Pulmonary artery endothelial cell (primary cell): ENCODE results near the gene EHBP1. TPM values are rescaled to one million over a fixed set of nuclear protein-coding genes. Genes with fewer than 3 reads are reported as not detected.

Experiments
- DNase-seq: peaks from one replicate; pipeline ENCODE4 v3.0.0-alpha.2; 2011; ENCODE audit warnings: low read depth, low spot score
- total RNA-seq: library from RNA; depleted of rRNA; stranded (reverse); fragments of >200 nt; gene quantifications from 2 replicates; pipeline ENCODE4 v1.2.3, GENCODE V29; 2014

Gene EHBP1
- total RNA-seq, 1 donor from 2014 or later: 22.2 TPM

DNA sequence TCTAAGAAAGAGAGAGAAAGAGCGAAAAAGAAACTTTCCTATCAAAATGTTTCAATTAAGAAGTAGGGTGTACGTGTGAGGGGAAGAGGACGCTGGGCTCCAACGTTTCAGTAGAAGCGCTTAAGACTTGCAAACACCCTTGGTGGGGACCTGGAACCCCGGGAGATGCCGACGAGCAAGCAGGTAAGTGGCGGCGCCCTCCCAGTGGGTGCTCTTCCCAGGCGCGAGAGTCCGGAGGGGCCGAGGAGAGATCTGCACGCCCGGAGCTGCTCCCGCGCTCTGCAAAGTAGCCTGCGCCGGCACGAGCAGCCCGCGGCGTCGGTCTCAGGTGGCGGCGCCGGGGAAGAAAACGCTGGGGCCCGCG lies 344.4 kb downstream of the EHBP1 start:
- DNase-seq: no peak

DNA sequence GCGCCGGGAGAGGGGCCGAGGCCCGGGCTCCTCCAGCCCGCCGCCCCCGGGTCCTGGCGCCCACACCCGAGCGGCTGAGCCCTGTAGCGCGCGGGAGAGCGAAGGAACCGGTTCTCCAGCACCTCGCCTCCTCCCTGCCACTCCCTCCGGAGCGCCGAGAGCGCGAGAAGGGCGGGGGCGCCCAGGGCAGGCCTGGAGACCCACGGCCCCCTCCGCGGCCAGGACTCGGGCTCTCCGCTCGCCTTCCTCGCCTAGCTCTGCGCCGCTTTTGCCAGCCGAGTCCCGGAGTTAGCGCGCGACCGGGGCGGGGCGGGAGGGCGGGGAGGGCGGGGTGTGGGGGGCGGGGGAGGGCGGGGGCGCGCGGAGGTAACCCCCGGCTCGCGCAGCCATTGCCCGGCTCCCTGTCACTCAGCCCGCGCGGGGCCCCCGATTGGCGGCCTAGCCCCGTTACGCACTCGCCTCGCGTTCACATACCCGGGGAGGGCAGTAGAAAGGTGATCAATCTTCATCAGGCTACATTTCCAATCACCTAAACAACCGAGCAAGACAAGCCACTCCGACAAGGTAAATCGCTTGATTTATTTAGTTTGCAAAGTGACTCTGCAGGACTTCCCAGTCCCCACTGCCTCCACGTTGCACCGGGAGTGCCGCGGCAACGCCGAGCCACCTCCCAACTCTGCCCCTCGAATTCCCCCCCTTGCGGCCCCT lies 345.0 kb downstream of the EHBP1 start, which contains the start of gene OTX1:
OTX1 (plus strand) TSS at position 497 of the 708 bp plus-strand sequence. CDS start 2,161 bp downstream, outside the sequence.
- peak; percentile 13 for DNase-seq

- no peak for DNase-seq
Observed at GRCh38 chr2:63051042-63051794, 345.7 kb downstream of the EHBP1 start.

- no peak for DNase-seq
Observed at GRCh38 chr2:63051795-63052333, 346.4 kb downstream of the EHBP1 start.

GRCh38 chr2:63052411-63053080 lies 347.0 kb downstream of the EHBP1 start:
- DNase-seq: no peak

DNA sequence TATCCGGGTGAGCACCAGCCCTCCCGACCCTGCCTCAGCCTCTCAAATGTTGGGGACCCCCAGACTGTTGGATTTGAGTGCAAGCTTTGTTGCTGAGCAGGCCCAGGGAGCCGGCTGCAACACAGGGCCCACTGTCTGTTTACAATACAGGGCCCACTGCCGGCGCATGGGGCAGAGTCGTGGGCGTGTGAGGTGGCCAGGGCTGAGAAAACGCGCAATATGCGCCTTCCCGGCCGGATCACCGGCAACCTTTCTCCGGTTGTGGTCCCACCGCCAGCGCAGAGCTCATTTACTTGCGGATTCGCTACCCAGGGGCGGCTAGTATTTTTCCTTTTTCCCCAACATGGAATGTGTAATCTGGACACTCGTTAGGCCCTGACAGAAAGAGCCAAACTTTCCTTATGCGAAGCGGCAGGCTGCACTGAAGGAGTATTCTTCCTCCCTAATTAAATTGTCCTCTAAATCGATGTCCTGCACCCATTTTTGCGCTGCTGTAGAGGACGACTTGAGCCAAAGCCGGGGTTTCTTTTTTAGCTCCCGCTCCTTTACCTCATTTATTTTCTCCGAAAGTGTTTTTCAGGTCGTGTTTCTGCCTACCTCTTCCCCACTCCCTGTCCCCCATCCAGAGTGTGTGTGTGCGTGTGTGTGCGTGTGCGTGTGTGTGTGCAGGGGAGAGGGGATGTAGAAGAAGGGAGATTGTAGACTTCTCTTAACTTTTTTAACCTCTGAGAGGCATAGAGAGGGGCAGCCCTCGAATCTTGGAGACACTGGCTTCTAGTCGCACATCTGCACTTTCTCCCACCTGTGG lies 347.8 kb downstream of the EHBP1 start:
- no peak for DNase-seq

GRCh38 chr2:63053889-63054602 lies 348.5 kb downstream of the EHBP1 start:
- DNase-seq: no peak

- DNase-seq: no peak
Observed at GRCh38 chr2:63054841-63055225, 349.3 kb downstream of the EHBP1 start.

DNA sequence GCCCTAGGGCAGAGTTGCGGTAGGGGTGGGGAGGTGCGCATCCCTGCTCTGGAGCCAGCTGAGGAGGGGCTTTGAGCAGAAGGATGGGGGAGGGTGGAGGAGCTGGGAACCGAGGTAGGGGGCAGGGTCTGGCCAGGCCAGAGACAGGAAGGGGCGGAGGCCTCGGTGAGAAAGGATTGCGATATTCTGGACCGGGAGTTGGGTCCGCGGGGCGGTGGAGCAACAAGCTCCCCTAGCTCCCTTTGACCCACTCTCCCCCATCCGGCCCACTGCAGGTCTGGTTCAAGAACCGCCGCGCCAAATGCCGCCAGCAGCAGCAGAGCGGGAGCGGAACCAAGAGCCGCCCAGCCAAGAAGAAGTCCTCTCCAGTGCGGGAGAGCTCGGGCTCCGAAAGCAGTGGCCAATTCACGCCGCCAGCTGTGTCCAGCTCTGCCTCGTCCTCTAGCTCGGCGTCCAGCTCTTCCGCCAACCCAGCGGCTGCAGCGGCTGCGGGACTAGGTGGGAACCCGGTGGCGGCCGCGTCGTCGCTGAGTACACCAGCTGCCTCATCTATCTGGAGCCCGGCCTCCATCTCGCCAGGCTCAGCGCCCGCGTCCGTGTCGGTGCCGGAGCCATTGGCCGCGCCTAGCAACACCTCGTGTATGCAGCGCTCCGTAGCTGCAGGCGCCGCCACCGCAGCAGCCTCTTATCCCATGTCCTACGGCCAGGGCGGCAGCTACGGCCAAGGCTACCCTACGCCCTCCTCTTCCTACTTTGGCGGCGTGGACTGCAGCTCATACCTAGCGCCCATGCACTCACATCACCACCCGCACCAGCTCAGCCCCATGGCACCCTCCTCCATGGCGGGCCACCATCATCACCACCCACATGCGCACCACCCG lies 350.0 kb downstream of the EHBP1 start:
- DNase-seq: no peak

DNA sequence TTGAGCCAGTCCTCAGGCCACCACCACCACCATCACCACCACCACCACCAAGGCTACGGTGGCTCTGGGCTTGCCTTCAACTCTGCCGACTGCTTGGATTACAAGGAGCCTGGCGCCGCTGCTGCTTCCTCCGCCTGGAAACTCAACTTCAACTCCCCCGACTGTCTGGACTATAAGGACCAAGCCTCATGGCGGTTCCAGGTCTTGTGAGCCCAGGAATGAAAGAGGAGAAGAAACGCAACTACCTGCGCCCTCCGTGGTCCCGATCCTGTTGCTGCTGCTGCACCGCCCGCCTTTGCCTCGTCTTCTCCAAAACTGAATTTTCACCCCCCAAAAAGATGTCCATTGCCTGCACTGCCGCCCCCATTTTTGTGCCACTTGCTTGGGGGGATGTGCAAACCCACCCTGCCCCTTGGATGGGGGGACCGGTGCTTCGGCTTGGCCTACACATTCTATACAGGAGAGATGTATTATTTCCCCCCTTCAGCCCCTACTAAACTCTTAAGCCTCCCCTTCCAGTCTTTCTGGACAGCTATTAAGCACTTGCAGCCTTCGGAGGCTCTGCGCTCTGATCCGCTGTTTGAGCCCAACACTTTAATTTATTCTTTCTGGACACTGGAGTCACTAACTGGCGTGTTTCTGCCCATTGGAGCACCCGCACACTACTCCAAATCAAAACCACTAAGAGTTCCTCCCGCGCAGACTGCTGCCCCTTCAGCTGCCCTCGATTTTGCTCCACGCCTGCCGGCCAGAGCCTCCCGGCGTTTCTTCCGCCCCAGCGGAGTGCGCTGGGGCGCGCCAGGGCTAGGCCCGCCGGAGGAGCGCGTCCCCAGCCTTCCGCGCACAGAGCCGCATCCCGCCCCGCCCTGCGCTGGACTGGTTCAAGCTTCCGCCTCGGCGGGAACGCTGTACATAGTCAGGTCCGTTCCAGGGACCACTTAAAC lies 350.9 kb downstream of the EHBP1 start:
- DNase-seq: no peak

DNA sequence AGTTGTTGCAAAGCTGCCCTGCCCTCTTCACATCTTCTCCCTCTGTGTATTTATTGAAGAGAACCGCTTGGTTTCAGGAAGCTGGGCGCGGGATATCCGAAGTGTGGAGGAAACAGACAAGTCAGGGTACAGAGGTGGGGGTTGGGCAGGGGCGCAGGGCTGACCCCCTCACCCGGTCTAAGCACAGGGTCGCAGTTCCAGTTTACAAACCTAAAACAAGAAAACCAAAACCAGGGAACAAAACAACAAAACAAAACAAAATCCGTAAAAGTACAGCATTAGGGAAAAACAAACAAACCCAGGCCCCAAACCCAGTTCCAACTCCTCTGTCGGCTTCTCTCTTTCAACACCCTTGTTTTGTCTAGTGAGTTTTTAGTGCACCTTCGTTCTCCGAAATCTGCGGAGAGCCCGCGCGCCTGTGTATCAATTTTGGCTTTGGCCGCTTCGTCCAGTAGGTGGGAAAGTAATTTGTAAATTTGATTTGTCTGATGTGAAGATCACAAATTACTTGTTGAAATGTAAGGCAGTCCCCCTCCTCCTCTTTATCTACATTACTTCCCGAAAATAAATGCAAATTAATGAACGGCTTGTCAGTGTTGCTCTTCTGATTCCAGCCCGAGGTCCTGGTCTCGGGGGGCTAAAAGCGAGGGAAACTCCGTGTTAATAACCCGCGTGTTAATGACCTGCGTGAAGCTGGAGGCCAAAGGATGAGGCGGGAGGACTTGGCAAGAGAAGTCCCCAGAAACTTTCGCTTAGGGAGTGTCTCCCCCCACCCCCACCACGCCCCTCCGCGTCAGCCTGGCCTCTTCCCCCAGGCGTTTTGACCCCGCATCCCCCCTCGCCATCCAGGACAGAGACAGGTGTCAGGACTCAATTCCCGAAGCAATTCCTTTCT lies 352.0 kb downstream of the EHBP1 start:
- no peak for DNase-seq

- DNase-seq: no peak
Observed at GRCh38 chr2:63058144-63058920, 352.8 kb downstream of the EHBP1 start.

- no peak for DNase-seq
Observed at GRCh38 chr2:63058921-63059792, 353.6 kb downstream of the EHBP1 start.

DNA sequence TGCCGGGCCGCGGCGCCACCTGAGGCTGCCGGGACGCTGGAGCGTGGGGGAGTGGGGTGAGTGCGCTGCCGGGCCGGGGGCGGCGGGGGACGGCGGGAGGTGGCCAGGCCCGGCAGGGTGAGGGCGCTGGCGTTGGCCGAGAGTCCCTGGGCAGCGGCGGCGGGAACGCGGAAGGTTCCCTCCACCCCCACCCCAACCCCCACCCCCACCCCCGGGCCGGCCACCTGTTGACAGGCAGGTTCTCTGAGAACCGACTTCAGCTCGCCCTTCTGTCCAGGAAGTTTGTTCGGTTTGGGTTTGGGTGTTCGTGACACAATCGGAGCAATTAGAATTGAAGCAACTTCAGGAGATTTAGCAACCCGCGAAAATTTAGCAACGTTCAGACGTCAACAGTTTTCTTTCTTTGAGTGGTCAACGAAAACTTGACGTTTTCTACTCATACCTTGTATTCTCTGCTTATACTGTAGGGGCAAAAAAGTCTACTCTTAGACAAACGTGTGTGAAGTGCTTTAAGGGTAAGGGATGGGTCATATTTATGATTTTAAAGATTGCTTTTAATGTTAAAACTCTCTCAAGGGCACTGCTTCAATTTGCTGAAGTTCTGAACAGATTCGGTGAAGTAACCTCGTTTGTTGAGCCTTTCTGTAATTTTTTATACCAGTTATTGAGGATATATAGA lies 354.4 kb downstream of the EHBP1 start:
- DNase-seq: no peak

DNA sequence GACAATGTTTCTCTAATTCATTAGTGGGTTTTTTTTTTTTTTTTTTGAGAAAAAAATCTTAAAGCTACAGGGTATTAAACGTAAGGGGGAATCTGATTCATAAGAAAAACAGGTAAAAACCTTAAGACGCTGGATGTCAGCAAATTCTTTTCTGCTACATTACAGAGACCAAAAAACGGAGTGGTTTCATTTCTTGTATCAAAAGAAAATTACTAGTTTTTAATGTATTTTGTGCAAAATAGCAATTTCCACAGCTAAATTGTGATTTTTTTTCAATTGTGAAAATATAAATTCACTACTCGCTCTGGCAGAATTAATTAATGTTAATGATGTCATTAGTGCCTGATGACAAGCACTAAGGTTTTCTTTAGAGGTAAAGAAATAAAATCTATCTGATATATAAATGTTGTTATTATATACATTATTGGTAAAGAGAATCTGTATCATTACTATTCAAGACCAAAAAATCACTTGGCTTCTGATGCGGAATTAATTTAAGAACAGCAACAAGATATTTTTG lies 355.0 kb downstream of the EHBP1 start:
- no peak for DNase-seq
